Erythroblast (primary cell): ENCODE measurements around the gene ZNF488.
"Not testable (repeated sequence)": the region's sequence is repeated elsewhere in the genome, so short reads cannot be mapped to it uniquely, and the experiment has no call there.

ENCODE experiments used
- DNase-seq, 2 experiments: peaks; one replicate each; lab custom pipeline; 2025; lab: John Stamatoyannopoulos, UW
- GATA1 ChIP-seq: IDR thresholded peaks from 2 replicates; pipeline ENCODE4 v1.6.1; 2011; ENCODE audit warnings: low read depth, mild to moderate bottlenecking, control low read depth, low read length, moderate library complexity
- POLR2A ChIP-seq: IDR thresholded peaks from 2 replicates; pipeline ENCODE4 v1.6.1; 2011; ENCODE audit warnings: mild to moderate bottlenecking, low read length

The ZNF488 gene, protein sequence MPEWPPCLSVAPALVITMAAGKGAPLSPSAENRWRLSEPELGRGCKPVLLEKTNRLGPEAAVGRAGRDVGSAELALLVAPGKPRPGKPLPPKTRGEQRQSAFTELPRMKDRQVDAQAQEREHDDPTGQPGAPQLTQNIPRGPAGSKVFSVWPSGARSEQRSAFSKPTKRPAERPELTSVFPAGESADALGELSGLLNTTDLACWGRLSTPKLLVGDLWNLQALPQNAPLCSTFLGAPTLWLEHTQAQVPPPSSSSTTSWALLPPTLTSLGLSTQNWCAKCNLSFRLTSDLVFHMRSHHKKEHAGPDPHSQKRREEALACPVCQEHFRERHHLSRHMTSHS

DNA sequence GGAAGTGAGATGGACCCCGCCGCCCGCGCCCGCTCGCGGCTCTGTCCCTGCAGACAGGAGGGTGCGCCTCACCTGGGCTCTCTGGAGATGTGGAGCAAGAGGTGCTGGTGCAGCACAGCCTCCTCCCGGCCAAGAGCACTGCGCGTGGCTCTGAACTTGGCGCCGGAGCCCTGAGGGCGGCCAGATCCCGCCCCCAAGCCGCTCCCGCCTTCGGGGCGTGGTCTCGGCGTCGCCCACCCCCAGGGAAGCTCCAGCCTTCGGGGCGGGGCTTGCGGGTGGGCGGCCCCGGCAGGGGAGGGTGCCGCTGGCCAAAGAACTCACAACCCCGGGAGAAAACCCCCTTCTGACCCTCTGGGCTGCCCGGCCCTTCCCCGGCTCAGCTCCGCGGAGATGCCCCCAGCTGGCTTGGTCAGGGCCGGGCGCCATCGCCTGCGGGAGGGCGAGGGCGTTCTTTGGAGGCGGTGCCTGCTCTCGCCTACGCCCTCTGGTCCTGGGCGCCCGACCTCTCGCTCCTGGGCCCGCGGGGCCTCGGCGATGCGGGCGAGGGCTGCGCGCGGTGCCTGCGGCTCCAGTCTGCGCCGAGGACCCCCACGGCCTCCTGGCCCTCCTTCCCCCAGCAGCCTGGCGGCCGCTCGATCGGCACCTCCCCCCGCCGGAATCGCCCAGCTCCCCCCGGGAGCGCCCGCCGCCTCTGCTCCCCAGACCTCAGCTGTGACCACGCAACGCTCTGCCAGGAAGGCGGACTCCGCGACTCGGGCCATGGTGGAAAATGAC lies at the start of gene ZNF488:
Gene ZNF488 (minus strand): TSS at position 146 of the 774 bp plus-strand sequence. CDS start 15,464 bp downstream, outside the sequence.
- TF ChIP-seq POLR2A (no peak), GATA1 (no peak)
- peak; percentile 83 to 88 for DNase-seq

GRCh38 chr10:47425813-47426419 lies 41.8 kb upstream of the ZNF488 start:
- DNase-seq: no peak
- TF ChIP-seq POLR2A (no peak), GATA1 (no peak)

DNA sequence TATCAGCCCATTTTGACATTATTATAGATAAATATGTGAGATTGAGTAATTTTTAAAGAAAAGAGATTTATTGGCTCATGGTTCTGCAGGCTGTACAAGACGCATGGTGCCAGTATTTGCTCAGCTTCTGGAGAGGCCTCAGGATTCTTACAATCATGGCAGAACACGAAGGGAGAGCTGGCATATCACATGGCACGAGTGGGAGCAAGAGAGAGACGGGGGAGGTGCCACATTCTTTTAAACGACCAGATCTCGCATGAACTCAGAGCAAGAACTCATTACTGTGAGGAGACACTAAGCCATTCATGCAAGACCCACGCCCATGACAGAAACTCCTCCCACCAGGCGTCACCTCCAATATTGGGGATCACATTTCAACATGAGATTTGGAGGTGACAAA lies 40.1 kb upstream of the ZNF488 start:
- no peak for DNase-seq
- TF ChIP-seq POLR2A (no peak), GATA1 (no peak)

- no peak for DNase-seq
- TF ChIP-seq POLR2A (no peak), GATA1 (no peak)
Measured at GRCh38 chr10:47423476-47423875, 39.4 kb upstream of the ZNF488 start.

DNA sequence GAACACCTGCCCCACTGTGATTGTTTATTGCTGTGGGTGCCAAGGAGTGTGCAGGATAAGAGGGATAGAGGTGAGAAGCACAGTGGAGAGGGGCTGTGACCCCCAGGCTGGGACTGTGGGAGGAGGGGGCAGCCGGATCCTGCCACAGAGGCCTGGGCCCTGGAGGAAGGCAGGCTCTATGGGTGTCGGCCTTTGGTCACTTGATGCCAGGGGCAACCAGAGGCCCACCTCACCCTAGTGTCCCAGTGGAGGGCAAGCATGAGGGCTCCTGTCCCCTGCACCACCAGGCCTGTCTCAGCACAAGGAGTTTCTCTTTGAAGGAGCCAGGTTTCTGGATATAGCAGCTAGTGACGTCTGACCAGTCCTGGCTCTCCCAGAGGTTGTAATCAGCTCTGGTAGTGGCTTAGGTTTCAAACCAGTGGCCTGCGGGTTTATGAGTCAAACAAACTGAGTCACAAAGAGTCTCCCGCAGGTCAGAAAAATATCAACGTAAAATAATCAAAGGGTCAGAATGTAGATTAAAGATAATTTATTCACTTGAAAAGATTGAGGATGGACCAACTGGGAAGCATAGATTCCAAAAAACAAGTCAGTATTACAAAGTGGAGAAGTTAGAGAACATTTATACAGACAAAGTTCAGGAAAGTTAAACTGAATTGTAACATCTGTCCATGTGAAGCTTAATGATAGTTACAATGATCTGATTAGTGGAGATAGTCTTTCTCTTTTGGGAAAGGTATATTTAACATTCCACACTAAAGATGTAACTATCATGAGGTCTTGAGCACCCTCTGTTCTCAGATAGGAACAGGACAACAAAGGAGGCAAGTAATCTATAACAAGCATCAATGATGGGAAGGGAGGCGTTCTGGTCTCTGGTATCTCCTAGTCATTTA lies 37.2 kb upstream of the ZNF488 start:
- TF ChIP-seq POLR2A: no peak
- no peak for TF ChIP-seq GATA1
- DNase-seq: no peak

GRCh38 chr10:47420305-47421056 lies 36.4 kb upstream of the ZNF488 start:
- no peak for TF ChIP-seq GATA1

GRCh38 chr10:47419421-47419820 lies 35.3 kb upstream of the ZNF488 start:
- no peak for DNase-seq

More at GRCh38 chr10:47420305-47421056, 36.4 kb upstream of the ZNF488 start:
- no peak for DNase-seq

GRCh38 chr10:47418966-47419365 lies 34.9 kb upstream of the ZNF488 start:
- DNase-seq: no peak
- no peak for TF ChIP-seq GATA1
- no peak for TF ChIP-seq POLR2A

More at GRCh38 chr10:47419421-47419820, 35.3 kb upstream of the ZNF488 start:
- TF ChIP-seq POLR2A (no peak), GATA1 (no peak)

DNA sequence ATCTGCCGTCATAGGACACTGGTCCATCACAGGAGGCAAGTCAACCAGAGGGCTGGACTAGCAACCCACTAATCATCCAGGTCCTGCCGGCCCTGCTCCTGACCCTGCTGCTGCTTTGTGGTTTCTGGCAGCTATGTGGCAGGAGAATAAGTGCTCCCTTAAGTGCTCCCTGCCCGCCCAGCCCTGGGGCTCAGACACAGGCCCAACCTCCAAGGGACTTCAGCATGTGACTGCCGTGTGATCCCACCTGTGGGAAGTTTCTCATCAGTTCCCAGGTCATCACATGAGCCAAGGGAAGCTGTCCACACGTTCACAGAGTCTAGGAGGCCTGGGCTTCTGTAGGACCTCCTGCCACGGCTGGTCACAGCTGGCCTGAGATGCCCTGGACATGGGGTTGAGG lies 34.2 kb upstream of the ZNF488 start:
- DNase-seq: no peak
- TF ChIP-seq POLR2A (no peak), GATA1 (no peak)

DNA sequence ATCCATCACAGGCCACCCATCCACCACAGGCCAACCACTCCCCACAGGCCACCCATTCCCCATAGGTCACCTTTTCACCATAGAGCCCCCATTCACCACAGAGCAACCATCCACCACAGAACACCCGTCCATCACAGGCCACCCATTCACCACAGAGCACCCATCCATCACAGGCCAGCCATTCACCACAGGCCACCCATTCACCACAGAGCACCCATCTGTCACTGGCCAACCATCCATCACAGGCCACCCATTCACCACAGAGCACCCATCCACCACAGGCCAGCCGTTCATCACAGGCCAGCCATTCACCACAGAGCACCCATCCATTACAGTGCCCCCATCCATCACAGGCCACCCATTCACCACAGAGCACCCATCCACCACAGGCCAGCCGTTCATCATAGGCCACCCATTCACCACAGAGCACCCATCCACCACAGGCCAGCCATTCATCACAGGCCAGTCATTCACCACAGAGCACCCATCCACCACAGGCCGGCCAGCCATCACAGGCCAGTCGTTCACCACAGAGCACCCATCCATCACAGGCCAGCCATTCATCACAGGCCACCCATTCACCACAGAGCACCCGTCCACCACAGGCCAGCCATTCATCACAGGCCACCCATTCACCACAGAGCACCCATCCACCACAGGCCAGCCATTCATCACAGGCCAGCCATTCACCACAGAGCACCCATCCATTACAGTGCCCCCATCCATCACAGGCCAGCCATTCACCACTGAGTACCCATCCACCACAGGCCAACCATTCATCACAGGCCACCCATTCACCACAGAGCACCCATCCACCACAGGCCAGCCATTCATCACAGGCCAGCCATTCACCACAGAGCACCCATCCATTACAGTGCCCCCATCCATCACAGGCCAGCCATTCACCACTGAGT lies 32.5 kb upstream of the ZNF488 start:
- DNase-seq: not testable (repeated sequence)

DNA sequence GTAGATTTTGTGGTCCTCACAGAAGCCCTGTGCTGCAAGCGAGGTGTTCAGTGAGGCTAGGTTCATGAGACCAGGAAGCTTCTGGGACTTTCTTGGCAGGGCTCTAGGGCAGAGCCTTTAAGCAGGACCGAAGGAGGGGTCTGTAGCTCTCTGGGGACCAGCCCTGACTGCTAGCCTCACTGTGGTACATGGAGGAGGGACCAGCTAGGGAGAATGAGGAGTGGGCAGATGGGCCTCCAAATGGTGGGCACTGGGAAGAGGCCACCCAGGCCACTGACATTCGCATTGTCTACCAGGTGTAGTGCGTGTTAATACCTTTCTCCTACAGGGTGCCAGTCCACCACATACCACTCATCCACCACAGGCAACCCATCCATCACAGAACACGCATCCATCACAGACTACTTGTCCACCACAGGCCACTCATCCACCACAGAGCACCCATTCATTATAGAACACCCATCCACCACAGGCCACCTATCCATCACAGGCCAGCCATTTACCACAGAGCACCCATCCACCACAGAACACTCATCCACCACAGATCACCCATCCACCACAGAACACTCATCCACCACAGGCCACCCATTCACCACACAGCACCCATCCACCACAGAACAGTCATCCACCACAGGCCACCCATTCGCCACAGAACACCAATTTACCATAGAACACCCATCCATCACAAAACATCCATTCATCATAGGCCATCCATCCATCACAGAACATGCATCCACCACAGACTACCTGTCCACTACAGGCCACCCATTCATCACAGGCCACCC lies 31.6 kb upstream of the ZNF488 start:
- no peak for TF ChIP-seq GATA1
- no peak for TF ChIP-seq POLR2A
- DNase-seq: no peak
